ENCODE measurements around the gene MYO7A.

The MYO7A gene

GRCh38 chr11:77170107-77170506 lies 42.1 kb downstream of the MYO7A start:
- no peak for DNase-seq

- DNase-seq, result no peak
These were observed 43.2 kb downstream of the MYO7A start for GRCh38 chr11:77171254-77171653.

GRCh38 chr11:77171885-77172665 lies 44.0 kb downstream of the MYO7A start:
- no peak for DNase-seq

GRCh38 chr11:77172666-77172982 lies 44.6 kb downstream of the MYO7A start:
- no peak for DNase-seq

GRCh38 chr11:77173494-77173893 lies 45.4 kb downstream of the MYO7A start:
- no peak for DNase-seq

- peak; percentile 88 for DNase-seq
These were observed 46.5 kb downstream of the MYO7A start for GRCh38 chr11:77174559-77174958.

- no peak for DNase-seq
These were observed 47.2 kb downstream of the MYO7A start for GRCh38 chr11:77175021-77175842.

GRCh38 chr11:77175869-77176539 lies 48.0 kb downstream of the MYO7A start:
- no peak for DNase-seq

GRCh38 chr11:77176996-77177395 lies 49.0 kb downstream of the MYO7A start:
- DNase-seq, result no peak

- DNase-seq, result no peak
These were observed 50.1 kb downstream of the MYO7A start for GRCh38 chr11:77178150-77178549.

DNA sequence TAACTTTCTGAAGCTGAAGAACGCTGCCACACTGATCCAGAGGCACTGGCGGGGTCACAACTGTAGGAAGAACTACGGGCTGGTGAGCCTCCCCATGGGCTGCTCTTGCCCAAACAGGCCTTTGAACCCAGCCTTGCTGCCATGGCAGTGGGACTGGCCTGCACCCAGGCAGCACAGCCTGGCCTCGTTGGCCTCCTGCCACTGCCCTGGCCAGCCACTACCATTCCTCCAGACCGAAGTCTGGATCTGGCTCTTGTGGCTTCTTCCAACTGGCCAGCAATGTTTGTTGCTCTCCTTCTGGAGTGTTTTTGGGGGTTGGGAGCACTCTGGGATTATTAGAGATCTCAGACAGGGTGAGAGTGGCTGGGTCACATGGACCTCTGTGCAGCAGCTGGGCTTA lies 51.0 kb downstream of the MYO7A start:
- DNase-seq, result no peak

GRCh38 chr11:77179681-77180080 lies 51.6 kb downstream of the MYO7A start:
- no peak for DNase-seq

GRCh38 chr11:77180346-77180745 lies 52.3 kb downstream of the MYO7A start:
- DNase-seq, result no peak

- no peak for DNase-seq
These were observed 53.2 kb downstream of the MYO7A start for GRCh38 chr11:77181226-77181625.

DNA sequence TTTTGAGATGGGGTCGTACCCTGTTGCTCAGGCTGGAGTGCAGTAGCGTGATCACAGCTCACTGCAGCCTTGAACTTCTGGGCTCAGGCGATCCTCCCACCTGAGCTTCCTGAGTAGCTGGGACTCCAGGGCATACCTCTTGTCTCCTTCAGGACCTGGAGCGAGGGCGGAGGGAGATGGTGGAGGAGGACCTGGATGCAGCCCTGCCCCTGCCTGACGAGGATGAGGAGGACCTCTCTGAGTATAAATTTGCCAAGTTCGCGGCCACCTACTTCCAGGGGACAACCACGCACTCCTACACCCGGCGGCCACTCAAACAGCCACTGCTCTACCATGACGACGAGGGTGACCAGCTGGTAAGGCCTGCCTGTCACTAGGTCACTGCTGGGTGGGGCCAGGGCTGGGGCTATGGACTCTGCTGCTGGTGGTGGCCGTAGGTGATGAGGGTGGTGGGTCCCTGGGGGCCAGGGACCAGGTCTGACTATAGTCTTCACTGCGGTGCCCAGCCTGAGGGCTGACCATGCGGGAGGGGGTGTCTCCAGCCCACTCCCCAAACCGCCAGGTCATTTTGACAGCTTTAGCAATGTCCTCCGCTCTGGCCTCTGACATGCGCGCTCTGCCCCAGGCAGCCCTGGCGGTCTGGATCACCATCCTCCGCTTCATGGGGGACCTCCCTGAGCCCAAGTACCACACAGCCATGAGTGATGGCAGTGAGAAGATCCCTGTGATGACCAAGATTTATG lies 53.9 kb downstream of the MYO7A start:
- no peak for DNase-seq

GRCh38 chr11:77182542-77183430 lies 54.7 kb downstream of the MYO7A start:
- no peak for DNase-seq

- no peak for DNase-seq
These were observed 55.5 kb downstream of the MYO7A start for GRCh38 chr11:77183431-77183984.

- DNase-seq, result no peak
These were observed 56.3 kb downstream of the MYO7A start for GRCh38 chr11:77184136-77184860.

DNA sequence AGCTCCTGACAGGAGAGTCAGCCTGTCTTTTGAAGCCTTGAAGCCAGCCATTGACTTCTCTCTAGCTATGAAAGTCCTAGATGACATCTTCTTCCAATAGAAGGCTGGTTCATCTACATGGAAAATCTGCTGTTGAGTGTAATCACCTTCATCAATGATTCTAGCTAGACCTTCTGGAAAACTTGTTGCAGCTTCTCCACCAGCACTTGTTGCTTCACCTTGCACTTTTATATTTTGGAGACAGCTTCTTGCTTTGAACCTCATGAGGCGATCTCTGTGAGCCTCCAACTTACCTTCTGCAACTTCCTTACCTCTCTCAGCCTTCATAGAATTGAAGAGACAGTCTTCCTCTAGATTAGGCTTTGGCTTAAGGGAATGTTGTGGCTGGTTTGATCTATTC lies 58.3 kb downstream of the MYO7A start:
- no peak for DNase-seq

DNA sequence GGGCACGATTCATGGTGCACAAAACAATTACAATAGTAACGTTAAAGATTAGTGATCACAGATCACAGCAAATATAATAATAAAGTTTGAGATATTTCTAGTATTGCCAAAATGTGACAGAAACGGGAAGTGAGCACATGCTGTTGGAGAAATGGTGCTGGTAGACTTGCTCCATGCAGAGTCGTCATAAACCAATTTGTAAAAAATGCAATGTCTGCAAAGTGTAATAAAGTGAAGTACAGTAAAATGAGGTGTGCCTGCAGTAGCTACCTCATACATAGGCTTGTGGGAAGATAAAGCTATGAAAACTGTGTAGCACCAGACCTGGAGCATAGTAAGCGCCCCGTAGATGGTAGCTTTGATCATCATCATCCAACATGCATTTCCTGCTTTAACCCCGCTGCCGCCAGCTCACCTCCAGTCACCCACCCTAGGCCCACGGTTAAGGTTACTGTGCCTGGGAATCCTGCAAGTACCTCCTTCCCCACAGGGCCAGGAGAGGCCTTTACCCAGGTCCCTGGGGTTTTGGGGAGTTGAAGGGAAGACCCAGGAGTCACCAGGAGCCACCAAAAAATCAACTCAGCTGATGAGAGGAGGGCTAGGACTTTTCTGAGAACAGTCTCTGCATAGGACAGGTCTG lies 59.2 kb downstream of the MYO7A start:
- DNase-seq, result no peak
